Endometrial microvascular endothelial cells (primary cell): Measurements from ENCODE around the gene CCK. TPM values are rescaled to one million over a fixed set of nuclear protein-coding genes. Genes with fewer than 3 reads are reported as not detected.

Experiments
- in situ Hi-C: cut with HindIII; loops from 2 replicates; pipeline ENCODE4 v1.10.0; 2017; ENCODE audit warnings: low sequenced_read_pairs, low pct_unique_long_range_greater_than_20kb; ENCODE audit errors: inconsistent ontology term
- total RNA-seq: library from RNA; depleted of rRNA; stranded (reverse); fragments of >200 nt; gene quantifications from one replicate; pipeline ENCODE4 v1.2.3, GENCODE V29; 2015; ENCODE audit errors: inconsistent ontology term

CCK gene
- total RNA-seq, 1 donor from 2014 or later = not detected

DNA sequence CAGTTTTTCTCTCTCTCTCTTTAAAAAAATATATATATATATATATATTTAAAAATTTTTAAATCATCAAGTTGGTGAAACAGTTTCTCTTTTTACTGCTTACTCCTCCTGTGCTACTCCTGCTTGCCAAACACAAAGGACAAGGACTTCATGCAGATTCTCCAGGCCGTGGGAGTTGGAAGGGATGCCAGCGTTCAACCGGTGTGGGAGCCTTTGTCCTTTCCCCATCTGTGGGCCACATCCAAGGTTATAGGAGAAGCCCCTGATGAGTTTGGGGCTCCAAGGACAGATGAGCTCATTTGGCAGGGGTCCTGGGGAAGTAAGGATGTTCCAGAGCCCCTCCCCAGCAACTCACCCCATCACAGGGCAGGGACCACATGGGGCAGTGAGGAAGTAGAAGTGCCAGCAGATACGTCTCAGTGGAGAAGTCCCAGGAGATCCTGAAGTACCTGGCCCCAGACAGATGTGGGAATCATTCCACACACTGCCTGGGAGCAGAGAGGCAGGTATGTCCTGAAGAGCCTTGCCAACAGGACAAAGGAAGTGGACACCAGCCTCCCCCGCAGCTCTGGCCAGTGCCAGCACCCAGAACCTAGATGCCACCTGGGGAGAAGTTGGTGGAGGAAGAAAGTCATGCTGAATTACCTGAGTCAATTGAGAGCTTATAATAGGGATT lies 36.6 kb downstream of the CCK start:
- in situ Hi-C loops = no loop called here

DNA sequence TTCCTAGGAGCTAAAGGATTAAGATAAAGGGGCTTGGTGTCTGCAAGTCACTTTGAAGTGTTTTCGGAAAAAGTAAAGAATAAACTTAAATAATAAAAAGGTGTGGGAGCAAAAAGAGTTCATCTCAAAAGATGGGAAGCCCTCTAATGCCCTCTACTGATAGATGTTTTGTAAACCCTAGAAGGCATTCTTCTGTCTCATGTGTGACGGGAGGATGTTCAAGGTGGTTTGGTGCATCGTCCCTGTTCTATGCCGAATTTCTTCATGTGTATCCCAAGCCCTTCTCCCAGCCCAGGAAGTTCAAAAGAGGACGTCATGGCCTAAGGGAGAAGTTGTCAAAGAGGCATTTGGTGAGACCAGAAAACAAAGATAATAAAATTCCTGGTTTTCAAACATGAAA lies 37.2 kb downstream of the CCK start:
- in situ Hi-C loops = no loop called here

DNA sequence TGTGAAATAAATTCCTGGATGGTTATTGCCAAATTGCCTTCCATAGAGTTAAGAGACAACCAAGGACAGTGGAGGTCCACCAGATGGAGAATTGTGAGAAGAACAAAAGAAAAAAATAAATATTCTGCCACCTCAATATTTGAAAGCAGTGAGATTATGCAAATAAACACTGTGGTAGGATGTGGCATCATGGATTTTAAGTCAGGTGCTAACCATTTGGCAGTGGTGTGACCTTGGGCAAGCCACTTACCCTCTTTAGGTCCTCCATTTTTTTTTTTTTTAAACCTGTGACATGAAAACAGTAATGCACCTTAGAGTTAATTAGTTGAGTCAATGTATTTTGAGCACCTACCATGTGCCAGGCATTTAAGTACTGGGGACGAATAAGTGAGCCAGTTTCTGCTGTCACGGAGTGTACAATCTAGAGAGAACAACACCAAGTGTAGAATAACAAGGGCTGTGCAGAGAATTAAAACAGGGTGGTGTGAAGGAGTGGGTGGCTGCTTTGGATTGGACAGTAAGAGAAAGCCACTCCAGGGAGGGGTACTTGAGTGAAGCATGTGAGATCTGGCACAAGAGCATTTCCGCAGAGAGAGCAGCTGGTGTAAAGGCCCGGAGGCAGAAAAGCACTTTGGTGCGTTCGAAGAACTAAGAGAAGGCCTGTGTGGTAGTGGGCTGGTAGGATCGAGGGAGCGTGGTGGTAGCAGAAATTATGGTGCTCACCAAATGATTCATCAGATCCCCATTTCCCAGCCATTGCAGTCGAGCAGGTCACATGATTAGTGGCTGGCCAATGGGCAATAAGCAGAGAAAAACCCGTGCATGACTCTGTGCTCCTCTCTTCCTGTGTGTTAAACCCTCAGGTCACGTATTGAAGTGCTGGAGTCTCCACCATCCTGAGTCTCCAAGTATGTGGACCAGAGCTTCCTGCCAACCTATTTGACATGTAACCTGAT lies 39.2 kb downstream of the CCK start:
- in situ Hi-C loops = no loop called here

DNA sequence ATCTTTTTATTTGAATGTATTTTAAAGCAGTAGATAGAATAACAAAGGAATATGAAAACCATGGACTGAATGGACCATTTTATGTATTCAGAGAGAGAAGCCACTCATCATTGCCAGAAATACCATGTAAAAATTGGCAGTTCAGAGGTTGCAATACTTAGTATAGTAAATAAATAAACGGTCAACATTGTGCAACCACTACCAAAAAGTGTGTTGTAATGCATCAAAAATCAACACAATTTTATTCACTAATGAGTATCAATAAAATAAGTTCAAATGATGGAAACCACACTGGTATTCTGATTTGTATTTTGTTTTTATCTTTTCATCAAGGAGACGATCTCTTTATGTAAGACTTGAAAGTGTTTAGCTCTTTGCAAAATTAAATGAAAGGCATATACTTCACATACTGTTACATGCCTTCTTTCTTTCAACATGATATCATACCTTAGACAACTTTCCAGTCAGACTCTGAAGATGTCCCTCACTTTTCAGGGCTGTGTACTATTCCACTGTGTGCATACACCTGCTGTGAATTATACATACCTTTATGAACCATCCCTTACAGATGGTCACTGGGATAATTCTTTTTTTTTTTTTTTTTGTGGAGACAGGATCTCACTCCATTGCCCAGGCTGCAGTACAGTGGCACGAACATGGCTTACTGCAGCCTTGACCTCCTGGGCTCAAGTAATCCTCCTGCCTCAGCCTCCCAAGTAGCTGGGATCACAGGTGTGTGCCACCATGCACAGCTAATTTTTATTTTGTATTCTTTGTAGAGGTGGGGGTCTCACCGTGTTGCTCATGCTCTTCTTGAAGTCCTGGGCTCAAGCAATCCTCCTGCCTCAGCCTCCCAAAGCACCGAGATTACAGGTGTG lies 40.3 kb downstream of the CCK start:
- in situ Hi-C loops = no loop called here

DNA sequence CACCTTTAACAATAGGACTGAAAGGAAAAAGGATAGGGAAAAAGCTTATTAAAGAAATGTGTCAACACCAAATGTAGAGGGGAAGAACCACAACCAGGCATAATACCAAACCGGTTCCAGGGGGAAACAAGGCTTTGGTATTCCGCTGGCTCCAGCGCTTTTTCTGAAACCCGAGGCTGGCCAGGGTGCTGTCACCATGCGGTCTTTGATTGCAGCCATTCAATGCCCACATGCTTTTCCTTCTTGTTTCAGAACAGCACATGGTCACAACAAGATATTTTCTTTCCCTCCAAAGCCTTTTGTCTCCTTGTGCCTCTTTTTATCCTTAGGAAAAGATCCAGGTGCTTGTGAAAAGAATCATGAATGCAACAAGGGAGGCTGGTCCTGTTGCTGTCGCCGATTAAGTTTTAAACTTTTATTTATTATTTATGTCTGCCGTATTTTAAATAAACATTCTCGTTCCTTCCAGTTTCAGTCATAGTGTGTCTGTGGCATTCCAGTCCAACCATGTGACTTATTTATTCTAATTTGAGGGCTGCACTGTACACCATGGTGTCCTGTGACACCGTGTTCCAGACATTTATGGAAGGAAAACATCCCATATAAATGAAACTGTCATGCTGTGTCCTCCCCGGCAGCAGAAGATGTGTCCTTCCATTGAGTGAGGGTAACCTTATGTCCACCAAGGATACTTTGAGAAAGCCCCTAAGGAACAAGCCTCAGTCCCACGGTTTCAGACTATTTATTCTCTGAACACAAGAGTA lies 41.1 kb downstream of the CCK start:
- in situ Hi-C loops = no loop called here

DNA sequence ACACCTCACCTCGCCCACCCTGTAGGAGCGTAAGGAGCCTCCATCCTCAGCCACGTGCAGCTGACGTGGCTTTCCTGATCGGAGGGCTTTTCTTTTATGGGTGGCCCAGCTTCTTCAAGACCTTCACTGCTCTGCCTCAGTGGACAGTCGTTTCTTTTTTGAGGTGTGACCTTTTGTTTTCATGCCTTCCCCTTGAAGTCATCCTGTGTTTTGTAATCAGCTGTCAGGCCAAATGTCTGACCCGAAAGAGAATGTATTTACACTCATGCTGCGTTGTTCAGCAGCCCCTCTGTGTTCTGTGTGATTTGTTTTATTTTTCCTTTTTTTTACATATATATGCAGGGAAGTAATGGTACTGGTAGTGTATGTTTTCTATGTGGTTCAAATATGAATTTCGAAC lies 41.8 kb downstream of the CCK start:
- in situ Hi-C loops = no loop called here

GRCh38 chr3:42222942-42223693 lies 42.9 kb downstream of the CCK start:
- in situ Hi-C loops = no loop called here

GRCh38 chr3:42220436-42221121 lies 45.4 kb downstream of the CCK start:
- in situ Hi-C loops = no loop called here

DNA sequence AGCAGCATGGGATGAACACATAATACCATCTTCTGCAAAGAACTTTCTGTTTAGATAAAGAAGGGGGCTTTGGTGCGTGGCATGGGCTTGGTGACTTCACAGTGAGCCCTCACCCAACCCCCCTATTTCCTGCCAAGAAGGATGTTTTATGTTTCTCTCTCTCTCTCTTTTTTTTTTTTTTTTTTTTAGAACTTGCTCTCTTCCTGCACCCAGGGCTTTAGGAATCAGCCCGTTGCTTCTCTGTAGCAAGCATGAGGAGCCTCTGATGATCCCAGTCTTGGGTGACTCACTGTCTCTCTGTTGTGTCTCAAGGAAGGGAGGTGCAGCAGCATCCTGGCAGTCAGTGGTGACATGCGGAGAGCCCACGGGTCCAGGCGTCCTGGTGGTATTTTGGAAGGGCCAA lies 49.1 kb downstream of the CCK start:
- in situ Hi-C loops = no loop called here

- in situ Hi-C loops = no loop called here
Observed at GRCh38 chr3:42216302-42216701, 49.7 kb downstream of the CCK start.

GRCh38 chr3:42214565-42215283 lies 51.3 kb downstream of the CCK start:
- in situ Hi-C loops = no loop called here

DNA sequence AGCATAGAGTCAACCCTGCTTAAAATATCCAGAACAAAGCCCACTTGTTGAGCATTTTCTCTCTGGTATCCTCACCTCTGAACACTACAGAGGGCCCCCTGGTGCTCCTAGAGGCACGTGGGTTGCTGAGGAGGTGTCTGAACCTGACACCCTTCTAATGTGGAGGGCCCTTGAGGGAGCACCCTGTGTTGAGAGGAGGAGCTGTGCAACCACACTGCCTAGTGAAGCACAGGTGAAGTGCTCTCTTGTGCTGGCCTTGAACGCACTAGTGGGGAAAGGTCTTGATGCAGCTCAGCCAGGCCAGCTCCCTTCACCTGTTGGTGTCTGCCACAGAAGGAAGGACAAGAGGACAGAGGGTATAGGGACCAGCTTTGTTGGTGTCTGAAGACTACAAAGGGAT lies 51.9 kb downstream of the CCK start:
- in situ Hi-C loops = no loop called here

- in situ Hi-C loops = no loop called here
Observed at GRCh38 chr3:42213417-42213816, 52.6 kb downstream of the CCK start.

GRCh38 chr3:42210726-42211125 lies 55.3 kb downstream of the CCK start:
- in situ Hi-C loops = no loop called here

DNA sequence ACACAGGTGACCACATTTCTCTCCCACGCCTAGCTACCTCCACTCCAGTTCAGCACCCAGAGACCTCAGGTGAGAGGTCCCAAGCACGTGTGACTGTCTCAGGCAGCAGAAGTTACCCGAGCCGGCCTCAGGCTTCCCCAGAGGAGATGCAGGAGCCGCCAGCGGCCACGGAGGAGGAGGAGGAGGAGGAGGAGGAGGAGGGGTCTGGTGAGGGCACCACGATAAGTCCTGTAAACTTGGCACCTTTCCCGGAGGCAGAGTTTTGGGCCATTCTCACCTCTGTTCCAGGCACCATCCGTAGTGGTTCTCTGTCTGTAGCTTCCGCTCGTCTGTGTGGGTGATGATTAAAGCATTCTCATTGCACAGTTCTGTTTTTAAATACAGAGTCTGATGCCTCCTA lies 56.1 kb downstream of the CCK start:
- in situ Hi-C loops = no loop called here
